Measurements from ENCODE around the gene ICA1.

DNA sequence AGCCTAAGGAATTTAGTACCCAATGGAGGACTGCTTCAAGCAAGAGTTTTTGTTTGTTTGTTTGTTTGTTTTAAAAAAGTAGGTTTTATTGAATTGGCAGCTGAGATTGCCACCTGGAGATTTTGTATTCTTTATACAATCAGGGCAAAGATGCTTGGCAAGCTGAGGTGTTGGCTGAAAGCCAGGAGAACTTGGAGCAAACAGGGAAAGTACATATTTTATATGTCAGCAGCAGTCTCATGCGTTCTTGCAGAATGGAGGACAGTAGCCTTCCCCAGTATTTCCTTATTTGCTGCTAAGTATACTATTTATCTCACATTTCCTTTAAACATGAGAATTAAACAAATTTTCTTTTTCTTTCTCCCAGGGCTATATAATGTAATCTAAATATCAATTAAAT is 22.6 kb upstream of the ICA1 start:
- TF ChIP-seq, protein P1, sequence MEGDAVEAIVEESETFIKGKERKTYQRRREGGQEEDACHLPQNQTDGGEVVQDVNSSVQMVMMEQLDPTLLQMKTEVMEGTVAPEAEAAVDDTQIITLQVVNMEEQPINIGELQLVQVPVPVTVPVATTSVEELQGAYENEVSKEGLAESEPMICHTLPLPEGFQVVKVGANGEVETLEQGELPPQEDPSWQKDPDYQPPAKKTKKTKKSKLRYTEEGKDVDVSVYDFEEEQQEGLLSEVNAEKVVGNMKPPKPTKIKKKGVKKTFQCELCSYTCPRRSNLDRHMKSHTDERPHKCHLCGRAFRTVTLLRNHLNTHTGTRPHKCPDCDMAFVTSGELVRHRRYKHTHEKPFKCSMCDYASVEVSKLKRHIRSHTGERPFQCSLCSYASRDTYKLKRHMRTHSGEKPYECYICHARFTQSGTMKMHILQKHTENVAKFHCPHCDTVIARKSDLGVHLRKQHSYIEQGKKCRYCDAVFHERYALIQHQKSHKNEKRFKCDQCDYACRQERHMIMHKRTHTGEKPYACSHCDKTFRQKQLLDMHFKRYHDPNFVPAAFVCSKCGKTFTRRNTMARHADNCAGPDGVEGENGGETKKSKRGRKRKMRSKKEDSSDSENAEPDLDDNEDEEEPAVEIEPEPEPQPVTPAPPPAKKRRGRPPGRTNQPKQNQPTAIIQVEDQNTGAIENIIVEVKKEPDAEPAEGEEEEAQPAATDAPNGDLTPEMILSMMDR (IDR thresholded peaks at IDR 0.05), result no peak
- TF ChIP-seq MYC (IDR thresholded peaks at IDR 0.05; ENCODE audit: borderline replicate concordance, low read length) (no peak), POLR2A (IDR thresholded peaks at IDR 0.05; ENCODE audit: low read length) (no peak), EP300 (IDR thresholded peaks at IDR 0.05) (no peak), SMC3 (IDR thresholded peaks at IDR 0.05) (no peak)
- TF ChIP-seq, protein P2, sequence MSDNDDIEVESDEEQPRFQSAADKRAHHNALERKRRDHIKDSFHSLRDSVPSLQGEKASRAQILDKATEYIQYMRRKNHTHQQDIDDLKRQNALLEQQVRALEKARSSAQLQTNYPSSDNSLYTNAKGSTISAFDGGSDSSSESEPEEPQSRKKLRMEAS (IDR thresholded peaks at IDR 0.05), result no peak
- TF ChIP-seq, protein P3, sequence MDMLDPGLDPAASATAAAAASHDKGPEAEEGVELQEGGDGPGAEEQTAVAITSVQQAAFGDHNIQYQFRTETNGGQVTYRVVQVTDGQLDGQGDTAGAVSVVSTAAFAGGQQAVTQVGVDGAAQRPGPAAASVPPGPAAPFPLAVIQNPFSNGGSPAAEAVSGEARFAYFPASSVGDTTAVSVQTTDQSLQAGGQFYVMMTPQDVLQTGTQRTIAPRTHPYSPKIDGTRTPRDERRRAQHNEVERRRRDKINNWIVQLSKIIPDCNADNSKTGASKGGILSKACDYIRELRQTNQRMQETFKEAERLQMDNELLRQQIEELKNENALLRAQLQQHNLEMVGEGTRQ (IDR thresholded peaks at IDR 0.05), result no peak
